WI38 (cell line): ENCODE results near the gene CHD2.

Source experiments
- H3K4me3 ChIP-seq: 2 replicates; pipeline ENCODE4 v1.5.1; 2011; ENCODE audit warnings: low read depth, mild to moderate bottlenecking, control low read depth, low read length
- CTCF ChIP-seq: IDR thresholded peaks from 2 replicates; pipeline ENCODE4 v1.5.1; 2012; ENCODE audit warnings: low read depth, mild to moderate bottlenecking, control low read depth, low read length

CHD2 gene

GRCh38 chr15:92944946-92945521, 44.9 kb downstream of the CHD2 start:
- H3K4me3 ChIP-seq, result no peak overlapping the region
- no peak for TF ChIP-seq CTCF

GRCh38 chr15:92947071-92947730, 47.1 kb downstream of the CHD2 start:
- TF ChIP-seq CTCF, result no peak
- no peak overlapping the region for H3K4me3 ChIP-seq

GRCh38 chr15:92949604-92950249, 49.6 kb downstream of the CHD2 start:
- no peak overlapping the region for H3K4me3 ChIP-seq
- no peak for TF ChIP-seq CTCF

- H3K4me3 ChIP-seq, result no peak overlapping the region
- TF ChIP-seq CTCF, result no peak
These were observed 51.8 kb downstream of the CHD2 start for GRCh38 chr15:92951800-92952457.

- no peak overlapping the region for H3K4me3 ChIP-seq
- no peak for TF ChIP-seq CTCF
These were observed 52.3 kb downstream of the CHD2 start for GRCh38 chr15:92952458-92952850.

- TF ChIP-seq CTCF, result no peak
- H3K4me3 ChIP-seq, result no peak overlapping the region
These were observed 53.4 kb downstream of the CHD2 start for GRCh38 chr15:92953566-92953965.

- no peak overlapping the region for H3K4me3 ChIP-seq
- TF ChIP-seq CTCF, result no peak
These were observed 53.9 kb downstream of the CHD2 start for GRCh38 chr15:92954002-92954401.
